Hematopoietic multipotent progenitor cell (in vitro differentiated cells): Measurements from ENCODE around the gene MEP1A. TPM values are rescaled to one million over a fixed set of nuclear protein-coding genes. Genes with fewer than 3 reads are reported as not detected.
"Not testable (repeated sequence)": the region's sequence is repeated elsewhere in the genome, so short reads cannot be mapped to it uniquely, and the experiment has no call there.

Experiments
- DNase-seq, 3 donors: peaks; one replicate each; pipeline ENCODE4 v3.0.0-alpha.2; 2011 to 2015; ENCODE audit warnings: low read depth in 2 of 3, low spot score in 2 of 3
- total RNA-seq: library from RNA; depleted of rRNA; stranded (reverse); fragments of >200 nt; gene quantifications from one replicate; pipeline ENCODE4 v1.2.3, GENCODE V29; 2012

The MEP1A gene, protein sequence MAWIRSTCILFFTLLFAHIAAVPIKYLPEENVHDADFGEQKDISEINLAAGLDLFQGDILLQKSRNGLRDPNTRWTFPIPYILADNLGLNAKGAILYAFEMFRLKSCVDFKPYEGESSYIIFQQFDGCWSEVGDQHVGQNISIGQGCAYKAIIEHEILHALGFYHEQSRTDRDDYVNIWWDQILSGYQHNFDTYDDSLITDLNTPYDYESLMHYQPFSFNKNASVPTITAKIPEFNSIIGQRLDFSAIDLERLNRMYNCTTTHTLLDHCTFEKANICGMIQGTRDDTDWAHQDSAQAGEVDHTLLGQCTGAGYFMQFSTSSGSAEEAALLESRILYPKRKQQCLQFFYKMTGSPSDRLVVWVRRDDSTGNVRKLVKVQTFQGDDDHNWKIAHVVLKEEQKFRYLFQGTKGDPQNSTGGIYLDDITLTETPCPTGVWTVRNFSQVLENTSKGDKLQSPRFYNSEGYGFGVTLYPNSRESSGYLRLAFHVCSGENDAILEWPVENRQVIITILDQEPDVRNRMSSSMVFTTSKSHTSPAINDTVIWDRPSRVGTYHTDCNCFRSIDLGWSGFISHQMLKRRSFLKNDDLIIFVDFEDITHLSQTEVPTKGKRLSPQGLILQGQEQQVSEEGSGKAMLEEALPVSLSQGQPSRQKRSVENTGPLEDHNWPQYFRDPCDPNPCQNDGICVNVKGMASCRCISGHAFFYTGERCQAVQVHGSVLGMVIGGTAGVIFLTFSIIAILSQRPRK
- not detected for total RNA-seq

DNA sequence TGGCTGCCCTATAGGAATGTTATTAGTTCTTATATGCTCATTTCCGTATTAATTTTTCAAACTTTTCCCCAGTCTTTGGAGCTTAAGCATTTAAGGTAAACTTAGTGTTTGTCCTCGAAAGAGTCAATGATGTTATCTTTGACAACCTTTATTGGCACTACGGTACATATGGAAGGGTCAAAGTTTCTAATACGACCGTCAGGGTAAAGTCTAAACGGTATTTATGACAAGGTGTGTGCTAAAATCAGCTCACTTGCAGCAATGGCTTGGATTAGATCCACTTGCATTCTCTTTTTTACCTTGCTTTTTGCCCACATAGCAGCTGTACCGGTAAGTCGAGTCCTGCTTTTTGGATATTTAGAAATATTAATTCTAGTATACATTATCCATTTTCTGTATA, at the start of gene MEP1A:
MEP1A (plus strand) TSS at position 252 of the 400 bp plus-strand sequence; CDS start at position 262, 10 bp downstream.
- no peak for DNase-seq

DNA sequence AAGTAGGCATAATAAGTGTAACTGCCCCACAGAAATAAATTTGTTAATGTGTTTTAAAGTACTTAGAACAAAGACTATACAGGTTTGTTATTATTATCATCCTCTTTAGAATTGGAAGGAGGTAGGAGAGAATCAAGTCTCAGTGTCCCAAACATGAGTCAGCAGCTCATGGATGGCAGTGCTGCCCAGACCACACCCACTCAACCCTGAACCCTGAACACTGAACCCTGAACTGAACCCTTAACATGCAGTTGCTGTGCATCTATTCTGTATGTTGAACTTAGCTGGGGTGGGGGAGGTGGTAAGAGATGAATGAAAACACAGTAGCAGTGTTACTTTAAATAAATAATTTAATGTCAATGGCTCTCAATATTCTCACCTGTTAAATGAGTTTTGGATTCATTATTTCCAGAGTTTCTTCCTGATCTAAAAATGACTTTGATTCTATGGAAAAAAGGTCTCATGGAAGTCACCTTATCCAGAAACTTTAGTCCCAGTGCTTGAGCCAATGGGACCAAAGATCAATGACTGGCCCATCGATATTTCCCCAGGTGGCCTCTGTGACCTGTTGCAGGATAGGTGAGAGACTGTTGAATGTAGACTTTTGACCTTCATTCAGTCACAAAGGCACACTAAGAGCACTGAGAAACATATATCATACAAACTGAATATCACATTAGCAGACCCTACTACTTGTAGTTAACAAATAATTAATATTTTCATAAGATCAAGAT, 49.6 kb upstream of the MEP1A start:
- DNase-seq, result no peak

DNA sequence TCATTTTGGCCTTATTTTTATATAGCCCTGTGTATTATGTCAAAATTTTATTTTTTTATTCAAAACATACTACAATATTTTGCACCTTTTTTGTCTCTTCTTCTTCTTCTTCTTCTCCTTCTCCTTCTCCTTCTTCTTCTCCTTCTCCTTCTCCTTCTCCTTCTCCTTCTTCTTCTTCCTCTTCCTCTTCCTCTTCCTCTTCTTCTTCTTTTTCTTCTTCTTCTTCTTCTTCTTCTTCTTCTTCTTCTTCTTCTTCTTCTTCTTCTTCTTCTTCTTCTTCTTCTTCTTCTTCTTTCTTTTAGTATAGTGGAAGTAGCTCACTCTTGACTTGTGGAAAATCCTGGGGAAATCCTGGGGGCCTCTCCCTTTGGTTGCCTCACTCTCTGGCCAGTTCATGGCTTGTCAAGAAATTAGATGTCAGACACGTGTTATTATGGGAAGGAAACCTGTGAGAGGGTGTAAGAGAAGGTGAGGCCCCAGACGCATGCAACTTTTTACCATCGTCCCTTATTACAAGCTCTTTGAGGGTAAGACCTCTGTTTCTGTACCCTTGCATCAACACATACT, 48.9 kb upstream of the MEP1A start:
- not testable (repeated sequence) for DNase-seq

DNA sequence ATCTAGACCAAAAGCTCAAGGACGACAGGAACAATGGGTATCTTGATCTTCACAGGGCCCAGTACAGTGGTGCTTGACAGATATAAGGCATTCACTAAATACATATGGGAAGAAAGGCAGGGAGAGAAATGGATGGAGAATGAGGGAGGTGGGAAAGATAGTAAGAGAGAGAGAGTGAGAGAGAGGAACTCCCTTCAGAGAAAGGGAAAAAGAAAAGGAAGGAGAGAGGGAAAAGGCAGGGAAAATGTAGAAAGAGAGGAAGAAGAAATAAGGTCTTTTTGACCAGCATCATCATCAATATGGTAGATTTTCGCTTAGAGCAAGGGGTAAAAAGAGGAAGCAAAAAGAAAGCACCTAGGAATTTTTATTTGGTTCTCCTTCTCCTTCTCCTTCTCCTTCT, 47.2 kb upstream of the MEP1A start:
- DNase-seq, result no peak

DNA sequence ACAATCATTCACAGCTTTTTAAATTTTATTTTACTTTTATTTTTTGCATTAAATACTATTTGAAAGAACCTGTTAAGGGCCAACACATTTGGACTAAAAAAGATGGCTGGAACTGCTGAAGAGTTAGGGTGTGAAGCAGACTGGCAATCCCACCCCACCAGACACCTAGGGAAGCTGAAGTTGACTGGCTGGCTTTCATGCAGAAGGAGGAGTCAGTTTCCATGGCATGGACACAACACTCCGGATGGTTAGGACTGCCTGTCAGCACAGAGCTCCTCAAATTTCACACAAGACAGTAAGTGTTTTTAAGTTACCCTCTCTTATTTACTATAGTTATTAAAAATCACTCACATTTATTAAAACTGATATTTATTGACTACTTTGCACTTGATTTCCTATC, 46.5 kb upstream of the MEP1A start, which contains the start of gene ANKRD66:
ANKRD66 (plus strand) TSS at position 238 of the 400 bp plus-strand sequence. CDS start 5,016 bp downstream, outside the sequence.
- no peak for DNase-seq

DNA sequence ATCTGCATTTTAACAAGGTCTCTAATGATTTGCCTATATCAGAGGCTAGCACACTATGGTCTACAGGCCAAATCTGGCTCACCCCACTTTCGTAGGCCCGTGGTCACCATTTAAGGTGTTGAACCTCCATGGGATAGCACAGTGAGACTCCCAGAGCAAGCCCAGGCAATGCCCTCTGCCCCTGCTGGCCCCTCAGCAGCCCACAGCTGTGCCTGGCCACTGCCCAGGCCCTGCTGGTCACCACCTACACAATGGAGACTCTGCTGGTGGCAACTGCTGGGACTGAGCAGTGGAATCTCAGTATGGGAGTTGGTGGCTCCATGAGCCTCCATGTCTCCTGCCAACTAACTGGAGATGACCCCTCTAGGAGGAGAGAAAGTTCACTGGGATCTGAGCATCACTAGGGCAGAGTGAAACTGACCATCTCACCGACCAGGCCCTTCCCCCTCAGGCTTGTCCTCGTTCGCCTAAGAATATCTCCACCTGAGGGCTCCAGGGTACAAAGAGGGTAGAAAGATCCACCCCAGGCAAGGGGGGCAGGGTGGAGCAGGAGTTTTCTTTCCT, 44.2 kb upstream of the MEP1A start:
- no peak for DNase-seq

DNA sequence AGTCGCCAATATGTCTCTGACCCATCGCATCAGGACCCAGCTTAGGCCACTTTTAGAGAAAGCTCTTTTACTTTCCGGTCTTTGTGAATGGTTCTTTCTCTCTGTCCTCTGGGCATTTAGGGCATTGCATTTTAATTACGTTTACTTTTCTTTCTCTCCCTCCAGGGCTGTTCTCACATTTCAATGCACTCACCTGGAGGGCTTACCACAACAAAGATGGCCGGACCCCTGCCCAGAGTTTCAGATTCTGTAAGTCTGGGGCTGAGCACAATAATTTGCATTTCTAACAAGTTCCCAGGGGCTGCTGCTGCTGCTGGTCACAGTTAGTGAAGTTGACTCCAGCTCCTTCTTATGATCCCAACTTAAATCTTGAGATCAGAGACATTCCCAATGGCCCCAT, 43.5 kb upstream of the MEP1A start:
- DNase-seq, result no peak

DNA sequence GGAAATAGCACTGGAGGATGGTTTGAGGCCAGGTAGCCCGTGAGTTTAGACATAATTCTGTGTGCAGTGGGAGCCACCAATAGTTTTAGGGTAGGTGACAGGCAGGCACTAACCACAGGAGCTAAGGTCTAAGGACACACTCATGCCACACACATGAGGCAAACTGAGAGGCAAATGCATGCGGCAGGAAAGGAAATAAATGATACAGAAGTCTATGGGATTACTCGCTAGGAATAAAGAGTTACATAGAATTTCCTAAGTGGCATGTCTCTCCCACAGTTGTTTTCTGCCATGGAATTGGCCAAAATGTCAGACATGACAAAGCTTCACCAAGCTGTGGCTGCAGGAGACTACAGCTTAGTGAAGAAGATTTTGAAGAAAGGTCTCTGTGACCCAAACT, 41.5 kb upstream of the MEP1A start:
- DNase-seq, result no peak

DNA sequence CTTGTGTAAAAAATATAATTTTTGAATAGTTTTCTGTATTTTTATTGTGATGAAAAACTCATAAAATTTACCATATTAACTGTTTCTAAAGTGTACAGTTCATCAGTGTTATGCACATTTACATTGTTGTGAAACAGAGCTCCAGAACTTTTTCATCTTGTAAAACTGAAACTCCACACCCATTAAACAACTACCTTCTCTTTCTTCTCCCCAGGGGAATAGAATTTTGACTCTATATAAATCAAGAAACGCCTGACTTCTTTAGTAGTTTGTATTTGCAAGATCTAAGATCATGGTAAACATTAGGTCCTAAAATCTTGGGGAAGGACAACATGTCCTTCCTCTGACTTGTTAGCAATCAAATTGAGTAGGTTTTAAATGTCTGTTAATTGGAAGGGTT, 37.3 kb upstream of the MEP1A start:
- DNase-seq, result no peak

DNA sequence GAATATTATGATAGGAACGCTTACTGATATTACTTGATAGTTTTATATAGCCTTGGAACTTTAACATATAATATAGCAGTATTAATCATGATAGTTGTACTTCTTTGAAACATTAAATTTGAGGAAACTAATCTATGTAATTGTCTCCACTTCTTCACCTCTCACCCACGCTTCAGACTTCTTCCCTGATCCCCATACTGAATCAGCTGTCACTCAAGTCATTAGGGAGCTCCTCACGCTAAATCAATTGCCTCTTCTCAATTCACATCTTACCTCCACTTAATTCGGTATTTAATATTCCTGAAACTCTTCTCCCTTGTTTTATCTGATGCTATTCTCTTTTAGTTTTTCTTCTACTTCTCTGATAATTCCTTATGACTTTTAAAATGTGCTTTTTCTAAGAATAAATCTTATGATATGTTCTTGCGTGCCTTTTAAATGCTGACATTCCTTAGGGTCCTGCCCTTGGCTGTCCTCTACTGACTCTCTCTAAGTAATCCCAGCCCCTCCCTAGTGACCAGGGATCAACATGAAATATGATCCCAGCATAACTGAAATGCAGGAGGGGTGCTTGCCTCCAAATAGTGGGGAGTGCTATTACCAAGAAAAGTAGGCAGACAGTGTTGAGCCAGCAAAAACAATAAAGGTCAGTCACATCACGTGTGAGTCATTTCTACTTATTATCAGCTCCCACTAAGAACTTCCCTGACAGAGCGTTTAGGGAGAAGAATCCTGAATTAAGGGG, 36.5 kb upstream of the MEP1A start:
- DNase-seq, result no peak

DNA sequence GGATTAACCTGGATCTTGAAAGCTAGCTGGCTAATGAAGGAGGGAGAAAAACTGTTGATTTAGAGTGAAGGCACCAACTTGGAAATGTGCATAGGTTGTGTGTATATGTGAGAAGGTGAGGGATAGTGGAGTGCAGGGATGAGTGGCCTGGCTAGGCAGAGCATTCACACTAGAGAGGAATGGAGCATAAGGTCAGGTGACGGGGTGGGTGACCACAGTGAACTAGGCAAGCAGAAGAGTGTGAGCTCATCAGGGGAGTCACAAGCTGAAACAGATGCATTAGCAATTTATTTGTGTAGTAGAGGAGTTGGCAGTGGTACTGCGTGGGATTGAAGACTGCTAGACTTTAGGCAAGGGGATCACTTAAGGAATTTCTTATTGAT, 36.0 kb upstream of the MEP1A start:
- no peak for DNase-seq

DNA sequence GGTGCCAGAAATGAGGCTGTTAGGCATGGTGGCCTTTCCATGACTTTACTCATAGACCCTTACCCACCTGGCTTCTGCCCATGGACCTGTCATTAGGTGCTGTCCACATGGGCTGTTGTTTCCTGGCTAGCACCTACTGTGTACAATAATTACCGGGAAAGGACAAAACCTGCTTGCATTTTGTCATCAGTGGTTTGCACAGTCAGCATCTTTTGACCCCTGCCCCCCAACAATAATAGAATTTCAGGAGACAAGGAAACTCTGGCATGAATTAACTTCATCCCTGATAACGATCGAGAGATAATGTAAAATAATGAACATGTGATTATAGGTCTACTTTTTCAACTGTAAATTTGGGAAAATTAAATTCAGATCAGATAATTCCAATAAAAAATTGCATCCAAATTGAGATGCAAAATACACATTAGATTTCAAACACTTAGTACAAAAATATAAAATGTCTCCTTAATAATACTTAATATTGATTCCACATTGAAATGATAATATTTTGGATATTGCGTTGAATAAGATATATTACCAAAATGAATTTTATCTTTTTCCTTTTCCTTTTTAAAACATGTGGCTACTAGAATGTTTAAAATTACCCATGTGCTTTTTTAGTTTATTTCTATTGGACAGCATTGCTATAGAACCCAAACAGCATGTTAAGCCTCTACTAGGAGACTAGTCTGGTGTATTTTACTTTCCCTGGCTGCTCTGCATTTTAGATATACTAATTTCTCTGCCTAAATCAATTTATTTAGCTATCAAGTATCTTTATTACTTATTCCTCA, 34.0 kb upstream of the MEP1A start:
- DNase-seq, result no peak

DNA sequence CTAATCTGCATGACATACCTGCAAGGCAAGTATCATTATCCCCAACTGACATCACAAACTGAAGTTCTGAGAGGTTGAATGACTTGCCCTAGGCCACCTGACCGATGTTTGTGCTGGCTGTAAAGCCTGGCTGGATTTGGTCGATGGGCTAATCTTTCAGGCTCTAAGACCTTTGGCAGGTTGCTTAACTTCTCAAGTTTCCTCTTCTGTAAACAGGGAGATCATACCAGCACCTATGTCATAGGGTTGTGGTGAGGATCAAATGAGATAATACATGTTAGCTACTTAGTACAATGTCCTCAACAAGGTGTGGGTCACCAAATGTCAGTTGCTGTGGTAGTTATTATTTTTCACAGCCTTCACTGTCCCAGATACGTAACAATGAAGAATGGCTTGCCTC, 32.3 kb upstream of the MEP1A start:
- DNase-seq, result no peak

DNA sequence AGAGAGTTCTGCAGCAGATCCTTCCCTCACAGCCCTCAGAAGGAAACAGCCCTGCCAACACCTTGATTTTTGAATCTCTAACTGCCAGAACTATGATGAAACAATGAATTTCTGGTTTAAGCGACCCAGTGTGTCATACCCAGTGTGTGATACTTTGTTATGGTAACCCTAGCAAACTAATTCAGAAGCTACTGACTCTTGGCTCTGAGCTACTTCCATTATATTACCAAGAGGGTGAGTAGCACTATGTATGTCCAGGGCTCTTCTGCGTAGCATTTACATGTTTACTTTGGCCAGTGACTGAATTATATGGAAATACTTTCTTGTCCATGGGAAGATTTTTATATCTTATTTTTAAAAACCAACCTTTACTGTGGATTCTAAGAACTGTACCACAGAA, 29.7 kb upstream of the MEP1A start:
- no peak for DNase-seq

DNA sequence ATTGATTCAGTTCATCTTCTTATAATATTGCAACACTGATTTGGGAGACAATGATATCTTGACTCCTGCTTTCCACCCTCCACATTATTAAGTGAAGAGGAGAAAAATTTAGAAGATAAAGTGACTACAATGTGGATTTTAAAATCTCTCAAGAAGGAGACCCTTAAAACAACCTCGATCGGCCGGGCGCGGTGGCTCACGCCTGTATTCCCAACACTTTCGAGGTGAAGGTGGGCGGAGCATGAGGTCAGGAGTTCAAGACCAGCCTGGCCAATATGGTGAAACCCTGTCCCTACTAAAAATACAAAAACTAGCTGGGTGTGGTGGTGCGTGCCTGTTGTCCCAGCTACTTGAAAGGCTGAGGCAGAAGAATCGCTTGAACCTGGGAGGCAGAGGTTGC, 28.9 kb upstream of the MEP1A start:
- DNase-seq, result not testable (repeated sequence)

DNA sequence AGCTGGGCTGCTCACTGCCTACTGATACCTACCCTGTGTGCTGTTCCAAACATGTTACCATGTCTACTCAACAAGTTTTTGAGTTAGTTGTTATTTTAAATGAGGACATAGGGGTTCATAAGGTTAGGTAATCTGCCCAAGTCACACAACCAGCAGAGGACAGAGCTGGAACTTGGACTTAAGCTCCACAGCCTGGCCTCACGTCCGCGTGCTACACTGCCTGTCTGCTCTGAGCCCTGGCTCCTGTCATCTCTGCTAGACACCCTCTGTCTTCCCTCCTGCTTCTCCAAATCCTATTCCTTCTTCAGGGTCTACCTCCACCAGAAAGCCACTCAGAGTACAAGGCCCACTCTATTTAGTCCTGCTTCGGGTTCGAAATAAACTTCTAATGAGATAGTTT, 28.2 kb upstream of the MEP1A start:
- no peak for DNase-seq

DNA sequence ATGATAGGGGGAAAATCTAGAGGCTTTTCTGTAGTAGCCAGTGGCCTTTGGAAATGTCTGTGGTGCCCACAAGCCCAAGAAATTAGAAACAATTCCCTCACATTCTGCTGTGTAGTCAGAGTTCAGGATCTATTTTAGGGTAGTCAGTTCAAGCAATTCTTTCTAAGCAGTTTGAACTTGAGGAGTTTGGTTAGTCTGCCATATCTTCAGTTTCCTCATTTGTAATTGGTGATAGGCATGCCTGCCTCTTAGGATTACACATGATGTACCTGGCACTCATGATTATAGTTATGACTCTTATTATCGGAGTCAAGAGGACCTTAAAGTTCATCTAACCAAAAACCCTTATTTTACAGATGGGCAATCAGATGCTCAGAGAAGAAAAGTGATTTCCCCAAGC, 21.2 kb upstream of the MEP1A start:
- DNase-seq, result no peak

DNA sequence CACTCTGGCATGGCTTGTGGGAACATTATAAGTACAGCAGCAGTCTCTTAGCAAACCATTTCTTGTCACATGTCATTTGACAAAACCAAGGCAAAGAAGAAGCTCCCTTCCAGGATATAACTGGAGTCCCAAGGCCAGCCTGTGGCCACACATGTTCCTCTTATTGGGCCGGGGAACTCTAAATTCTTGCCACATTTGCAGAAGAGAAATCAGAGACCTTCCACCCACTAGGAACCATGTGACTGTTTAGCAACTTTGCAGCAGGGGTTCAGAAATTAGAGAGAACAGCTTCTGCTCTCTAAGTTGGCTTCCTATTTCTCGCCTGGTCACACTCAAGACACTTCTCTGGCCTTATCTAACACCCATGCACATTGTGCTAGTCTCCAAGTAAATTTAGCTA, 20.4 kb upstream of the MEP1A start:
- DNase-seq, result peak in 2 of 3 donors; percentile 6 to 50

DNA sequence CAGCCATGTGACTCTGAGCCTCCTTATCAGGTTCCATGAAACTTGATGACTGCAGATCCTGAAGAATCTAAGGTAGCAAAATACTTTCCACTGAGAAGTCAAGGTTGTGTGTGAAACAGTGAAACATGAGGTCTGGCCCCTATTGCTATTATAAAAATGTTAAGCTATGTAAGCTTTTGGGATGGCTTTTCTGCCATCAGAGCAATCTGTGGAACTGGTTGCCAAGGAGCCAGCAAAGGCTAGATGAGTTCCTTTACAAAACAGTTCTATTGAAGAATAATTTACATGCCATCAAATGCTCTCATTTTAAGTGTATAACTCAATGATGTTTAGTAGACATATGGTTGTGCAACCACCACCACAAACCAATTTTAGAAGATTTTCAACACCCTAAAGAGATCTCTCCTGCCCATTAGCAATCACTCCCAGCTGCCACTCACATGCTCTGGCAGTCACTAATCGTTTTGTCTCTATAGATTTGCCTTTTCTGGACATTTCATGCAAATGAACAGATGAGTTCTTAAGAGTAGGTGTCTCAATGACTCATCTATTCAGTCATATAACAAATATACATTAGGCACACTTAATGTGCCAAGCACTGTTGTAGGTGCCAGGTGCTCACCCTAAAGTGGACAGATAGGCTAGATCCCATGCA, 19.9 kb upstream of the MEP1A start:
- no peak for DNase-seq
